Spleen (tissue), 11 donors: ENCODE results near the gene TBC1D19. TPM values are rescaled to one million over a fixed set of nuclear protein-coding genes. Genes with fewer than 3 reads are reported as not detected.

Source experiments
- DNase-seq: peaks from one replicate; pipeline ENCODE4 v3.0.0-alpha.2; 2020
- H3K27ac ChIP-seq, 8 donors: fragments of 200-600 bp; sonication (generic) in 7 of 8; 1 replicate in 4 of 8; 2 replicates in 4 of 8; pipeline versions ENCODE4 v1.5.0 to v1.8.0; 2016 to 2021; ENCODE audit warnings: inconsistent platforms in 4 of 8, mild to moderate bottlenecking in 4 of 8, moderate library complexity in 1 of 8
- H3K27me3 ChIP-seq, 7 donors: fragments of 200-600 bp; sonication (generic) in 6 of 7; replicated peaks in 1 of 7; 1 replicate in 4 of 7; 2 replicates in 3 of 7; pipeline versions ENCODE4 v1.5.0 to v1.8.0; 2016 to 2021; ENCODE audit warnings: inconsistent platforms in 3 of 7, mild to moderate bottlenecking in 1 of 7
- H3K36me3 ChIP-seq, 6 donors: fragments of 200-600 bp; sonication (generic) in 5 of 6; 1 replicate in 4 of 6; 2 replicates in 2 of 6; pipeline versions ENCODE4 v1.5.0 to v1.8.0; 2016 to 2021; ENCODE audit warnings: inconsistent platforms in 2 of 6
- H3K4me1 ChIP-seq, 6 donors: fragments of 200-600 bp; sonication (generic) in 5 of 6; 1 replicate in 3 of 6; 2 replicates in 3 of 6; pipeline versions ENCODE4 v1.5.0 to v1.8.0; 2016 to 2021; ENCODE audit warnings: inconsistent platforms in 3 of 6
- H3K4me3 ChIP-seq, 8 donors: fragments of 200-600 bp; sonication (generic) in 7 of 8; 1 replicate in 4 of 8; 2 replicates in 4 of 8; pipeline versions ENCODE4 v1.5.0 to v1.8.0; 2016 to 2021; ENCODE audit warnings: inconsistent platforms in 4 of 8, mild to moderate bottlenecking in 4 of 8, moderate library complexity in 2 of 8
- H3K9me3 ChIP-seq, 8 donors: fragments of 200-600 bp; sonication (generic) in 7 of 8; 1 replicate in 4 of 8; 2 replicates in 4 of 8; pipeline versions ENCODE4 v1.5.0 to v1.8.0; 2016 to 2021; ENCODE audit warnings: inconsistent platforms in 4 of 8
- CTCF ChIP-seq, 11 experiments: fragments of 200-600 bp in 7 of 11; fragments of 450-650 bp in 4 of 11; sonication (generic) in 4 of 11; IDR thresholded peaks in 8 of 11; conservative IDR thresholded peaks in 3 of 11; 1 replicate in 7 of 11; 2 replicates in 4 of 11; pipeline versions ENCODE4 v1.4.0 to v1.8.0; 2016 to 2021; ENCODE audit warnings: antibody characterized with exemption in 11 of 11, inconsistent platforms in 4 of 11, mild to moderate bottlenecking in 1 of 11
- POLR2A ChIP-seq, 3 donors: fragments of 450-650 bp; IDR thresholded peaks; one replicate each; pipeline ENCODE4 v1.5.1; 2017; ENCODE audit warnings: antibody characterized with exemption in 3 of 3, mild to moderate bottlenecking in 1 of 3
- POLR2AphosphoS5 ChIP-seq, 3 donors: sonication (generic); formaldehyde crosslinking; IDR thresholded peaks; one replicate each; pipeline ENCODE4 v1.5.1; 2017; ENCODE audit warnings: antibody characterized with exemption in 3 of 3
- WGBS, 5 donors: extraction: QIAGEN DNeasy Blood & Tissue Kit in 3 of 5; methylation state at CpG; one replicate each; pipeline versions ENCODE4 v1.1.5 to v1.1.7; 2013 to 2018; 5-methylcytosine and 5-hydroxymethylcytosine counted together
- intact Hi-C: fragments of 100-400 bp; cut with DNase I; formaldehyde crosslinking; loops from one replicate; pipeline ENCODE4 v1.15.0; 2023; ENCODE audit warnings: low total_unique reads
- polyA plus RNA-seq, 3 donors: library from polyadenylated mRNA; stranded (reverse); fragments of 200-250 nt; gene quantifications; one replicate each; pipeline ENCODE4 v1.2.1, GENCODE V29; 2013
- total RNA-seq, 7 donors: library from RNA; depleted of rRNA in 3 of 7; stranded (reverse); fragments of >200 nt in 3 of 7; fragmentation: NEBNext Ultra II Directional in 4 of 7; extraction: Animal tissue kit (Norgen Biotek cat#: 25700) in 4 of 7; gene quantifications; one replicate each; pipeline versions ENCODE4 v1.1.0 to v1.2.1, GENCODE V29; 2016 to 2021
- donor health status: healthy with polysubstance abuse.
- donor health status: DM: no; HTN: no; CAD: no; lungs with moderate emphysema.
- donor health status: DM: no; HTN: no; CAD: no.
- donor health status: Bipolar disorder and iron deficiency.
- donor health status: healthy.
- donor health status: DM: no; HTN: no; CAD: no.
- donor health status: DM: yes; HTN: yes; CAD: no.

Gene TBC1D19
- total and polyA plus RNA-seq, 10 donors: 1.1 to 18.0 (median 8.4) TPM

- DNase-seq: no peak
- no peaks in the 10 kb centered on the region for H3K9me3 ChIP-seq
- no peaks in the 10 kb centered on the region for H3K27me3 ChIP-seq
- WGBS, 5 donors: 71 to 87% (median 81%) methylated on average over 1 of the region's 1 CpG
- peaks cover 0 to 4% (median 0%) of the 10 kb centered on the region in 6 donors for H3K36me3 ChIP-seq
- no peak for TF ChIP-seq CTCF (IDR thresholded peaks at IDR 0.05 in 8 of 11, conservative IDR thresholded peaks at IDR 0.05 in 3 of 11)
- TF ChIP-seq POLR2A (IDR thresholded peaks at IDR 0.05): no peak
- no peak for TF ChIP-seq POLR2AphosphoS5 (IDR thresholded peaks at IDR 0.05)
- no peak overlapping the region for H3K27ac ChIP-seq
- no peaks in the 10 kb centered on the region for H3K4me1 ChIP-seq
- intact Hi-C loops: no loop called here
- no peak overlapping the region for H3K4me3 ChIP-seq
Observed at GRCh38 chr4:26723216-26723615, 139.3 kb downstream of the TBC1D19 start.

- H3K4me1 ChIP-seq: no peaks in the 10 kb centered on the region
- no peak for DNase-seq
- H3K27ac ChIP-seq: no peak overlapping the region
- H3K4me3 ChIP-seq: no peak overlapping the region
- no peaks in the 10 kb centered on the region for H3K27me3 ChIP-seq
- H3K9me3 ChIP-seq: no peaks in the 10 kb centered on the region
- peaks cover 0 to 8% (median 0%) of the 10 kb centered on the region in 6 donors for H3K36me3 ChIP-seq
- no peak for TF ChIP-seq POLR2A (IDR thresholded peaks at IDR 0.05)
- no peak for TF ChIP-seq POLR2AphosphoS5 (IDR thresholded peaks at IDR 0.05)
- TF ChIP-seq CTCF (IDR thresholded peaks at IDR 0.05 in 8 of 11, conservative IDR thresholded peaks at IDR 0.05 in 3 of 11): no peak
- intact Hi-C loops: no loop called here
Observed at GRCh38 chr4:26724534-26724933, 140.7 kb downstream of the TBC1D19 start.

- Histone ChIP-seq H3K27ac (no peak overlapping the region), H3K36me3 (peaks cover 0 to 8% (median 0%) of the 10 kb centered on the region in 6 donors), H3K9me3 (no peaks in the 10 kb centered on the region), H3K4me1 (no peaks in the 10 kb centered on the region), H3K27me3 (no peaks in the 10 kb centered on the region), H3K4me3 (no peak overlapping the region)
- TF ChIP-seq CTCF (IDR thresholded peaks at IDR 0.05 in 8 of 11, conservative IDR thresholded peaks at IDR 0.05 in 3 of 11) (no peak), POLR2A (IDR thresholded peaks at IDR 0.05) (no peak), POLR2AphosphoS5 (IDR thresholded peaks at IDR 0.05) (no peak)
- no peak for DNase-seq
- intact Hi-C loops: no loop called here
- 91 to 95% (median 92%) methylated on average over 6 of the region's 6 CpGs for WGBS, 5 donors
Observed at GRCh38 chr4:26726655-26727387, 142.9 kb downstream of the TBC1D19 start.

- Histone ChIP-seq H3K4me3 (no peak overlapping the region), H3K9me3 (no peaks in the 10 kb centered on the region), H3K36me3 (peaks cover 0 to 8% (median 0%) of the 10 kb centered on the region in 6 donors), H3K4me1 (no peaks in the 10 kb centered on the region), H3K27me3 (no peaks in the 10 kb centered on the region), H3K27ac (no peak overlapping the region)
- intact Hi-C loops: no loop called here
- DNase-seq: no peak
- TF ChIP-seq POLR2A (IDR thresholded peaks at IDR 0.05): no peak
- no peak for TF ChIP-seq POLR2AphosphoS5 (IDR thresholded peaks at IDR 0.05)
- no peak for TF ChIP-seq CTCF (IDR thresholded peaks at IDR 0.05 in 8 of 11, conservative IDR thresholded peaks at IDR 0.05 in 3 of 11)
Observed at GRCh38 chr4:26727844-26728243, 144.0 kb downstream of the TBC1D19 start.
